ENCODE results near the gene RAPGEF4.
A peak's percentile ranks its signal among the peaks of the same experiment; 100 is the strongest.

RAPGEF4 gene

DNA sequence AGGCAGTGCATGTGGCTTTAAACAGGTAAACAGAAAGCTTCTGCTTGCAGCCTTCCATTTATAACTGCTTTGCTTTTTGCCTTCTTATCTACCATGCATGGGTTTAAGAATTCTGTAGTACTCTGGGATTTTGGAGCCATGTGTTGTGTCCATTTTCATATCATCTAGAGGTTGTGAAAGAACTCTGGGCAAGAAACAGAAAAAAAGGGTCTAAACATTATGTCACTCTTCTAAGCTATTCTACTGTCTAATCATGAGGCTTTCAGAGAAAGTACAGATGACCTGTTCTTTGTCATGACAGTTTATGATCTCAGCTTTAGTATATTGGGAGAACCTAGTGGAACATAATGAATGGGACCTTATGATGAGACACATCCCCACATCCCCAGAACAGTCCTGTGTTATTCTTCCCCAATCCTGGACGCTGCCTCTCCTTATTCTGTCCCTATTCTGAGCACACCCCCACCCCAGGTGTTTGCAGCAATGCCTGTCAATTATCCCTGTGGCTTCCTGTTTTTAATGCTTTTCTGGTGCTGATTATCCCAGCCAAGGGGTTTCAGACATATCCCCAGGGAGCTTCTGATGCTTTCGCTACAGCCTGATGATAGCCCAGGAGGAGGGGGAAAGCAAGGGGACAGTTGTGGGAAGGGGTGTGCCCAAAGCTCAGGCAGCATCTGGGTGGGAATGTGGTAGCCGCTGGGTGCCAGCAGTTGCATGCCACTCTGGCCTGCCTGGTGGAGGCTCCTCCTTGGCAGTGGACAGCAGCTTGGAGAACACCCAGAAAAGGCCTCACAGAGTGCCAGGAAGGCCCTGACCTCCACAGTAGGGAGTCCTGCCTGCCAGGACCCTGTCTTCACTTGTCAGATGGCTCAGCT, 170.5 kb downstream of the RAPGEF4 start:
- no peak for DNase-seq (ENCODE audit: low read depth in 3 of 3)

GRCh38 chr2:172908275-172908674, 172.6 kb downstream of the RAPGEF4 start:
- no peak for DNase-seq (ENCODE audit: low read depth in 3 of 3)

DNA sequence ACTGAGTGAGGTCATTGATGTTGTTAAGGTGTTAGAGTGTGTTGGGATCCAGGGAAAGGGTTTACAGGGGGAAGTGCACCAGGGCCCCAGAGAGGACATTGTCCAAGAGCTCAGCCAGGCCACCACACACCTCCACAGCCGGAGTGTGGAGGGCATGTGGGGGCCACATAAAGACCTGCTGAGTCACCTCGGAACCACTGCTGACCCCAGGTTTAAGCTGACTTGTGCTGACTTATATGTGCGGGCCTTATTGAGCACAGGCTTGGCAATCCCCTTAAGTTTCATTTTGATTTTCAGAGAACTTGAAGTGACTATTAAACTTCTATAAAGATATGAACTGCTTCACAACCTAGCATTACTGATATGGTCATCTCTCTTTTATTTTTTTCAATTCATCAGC, 173.8 kb downstream of the RAPGEF4 start:
- no peak for DNase-seq (ENCODE audit: low read depth in 3 of 3)

- no peak for DNase-seq (ENCODE audit: low read depth in 3 of 3)
Observed at GRCh38 chr2:172912266-172912665, 176.6 kb downstream of the RAPGEF4 start.

DNA sequence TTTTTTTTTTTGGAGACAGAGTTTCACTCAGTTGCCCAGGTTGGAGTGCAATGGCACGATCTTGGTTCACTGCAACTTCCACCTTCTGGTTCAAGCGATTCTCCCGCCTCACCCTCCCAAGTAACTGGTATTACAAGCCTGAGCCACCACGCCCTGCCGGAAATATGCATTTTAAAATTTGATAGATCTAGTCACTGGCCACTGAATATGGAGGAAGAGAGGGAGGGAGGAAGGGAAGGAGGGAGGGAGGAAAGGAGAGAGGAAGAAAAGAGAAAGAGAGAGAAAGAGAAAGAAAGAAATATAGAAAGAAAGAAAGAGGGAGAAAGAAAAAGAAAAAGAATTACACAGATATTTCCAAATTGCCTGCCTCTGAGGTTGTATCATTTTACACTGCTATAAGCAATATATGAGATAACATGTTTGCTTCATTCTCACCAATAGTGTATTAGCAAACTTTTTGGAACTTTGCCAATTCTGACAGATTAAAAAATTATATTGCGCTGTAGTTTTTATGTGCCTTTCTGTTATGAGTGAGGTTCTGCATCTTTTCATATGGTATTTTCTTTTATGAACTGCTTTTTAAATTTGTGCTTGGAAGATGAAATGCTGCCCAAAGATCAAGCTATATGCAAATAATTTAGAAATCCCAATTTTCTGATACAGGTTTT, 178.8 kb downstream of the RAPGEF4 start:
- DNase-seq (ENCODE audit: low read depth in 3 of 3): no peak

DNA sequence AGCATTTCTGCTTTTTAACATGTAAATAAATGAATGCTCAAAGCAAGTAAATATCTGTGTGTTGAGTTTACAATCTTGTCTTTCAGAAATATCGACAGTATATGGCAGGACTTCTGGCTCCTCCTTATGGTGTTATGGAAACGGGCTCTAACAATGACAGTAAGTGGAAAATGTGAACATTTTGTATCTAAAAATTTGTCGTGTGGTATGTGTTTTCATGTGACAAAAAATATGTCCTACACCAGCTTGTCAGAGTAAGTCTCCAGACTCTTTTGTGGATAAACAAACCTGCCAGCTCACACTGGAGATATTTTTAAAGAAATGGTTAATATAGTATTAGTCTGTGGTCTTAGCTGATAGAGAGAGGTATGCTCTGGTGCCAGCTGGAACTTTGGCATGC, 182.1 kb downstream of the RAPGEF4 start:
- no peak for DNase-seq (ENCODE audit: low read depth in 3 of 3)

- DNase-seq (ENCODE audit: low read depth in 3 of 3): no peak
Observed at GRCh38 chr2:172919732-172920131, 184.1 kb downstream of the RAPGEF4 start.

DNA sequence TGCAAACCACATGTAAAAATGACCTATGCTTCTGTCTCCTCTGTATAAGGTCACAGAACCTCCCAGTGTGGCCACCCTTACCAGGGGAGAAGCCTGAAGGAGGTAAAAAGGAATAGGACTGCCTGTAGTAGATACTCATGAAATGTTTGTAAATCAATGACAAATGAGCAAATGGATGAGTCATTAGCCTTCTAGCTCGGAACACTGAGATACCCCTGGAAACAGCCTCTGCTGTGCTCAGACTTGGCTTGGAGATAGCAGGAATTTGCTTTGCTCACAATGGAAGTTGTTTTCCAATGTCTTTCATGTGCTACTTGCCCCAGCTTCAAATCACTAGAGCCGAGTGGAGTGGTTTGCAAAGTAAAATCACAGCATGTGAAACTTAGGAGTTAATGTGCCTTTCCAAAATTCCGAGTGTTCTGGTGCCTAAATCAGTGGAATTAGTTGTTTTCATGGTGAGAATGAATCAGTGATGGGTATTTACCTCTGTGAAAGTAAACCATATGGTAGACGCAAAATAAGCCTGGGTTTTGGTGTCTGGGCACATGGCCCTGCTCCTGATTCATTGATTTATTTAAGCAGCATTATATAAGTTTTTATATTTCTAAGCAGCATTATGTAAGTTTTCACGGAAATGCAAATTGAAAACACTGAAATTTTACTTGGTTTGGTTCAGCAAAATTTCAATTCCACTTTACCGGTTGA, 186.0 kb downstream of the RAPGEF4 start:
- DNase-seq (ENCODE audit: low read depth in 3 of 3): no peak

- no peak for DNase-seq (ENCODE audit: low read depth in 3 of 3)
Observed at GRCh38 chr2:172922306-172922705, 186.7 kb downstream of the RAPGEF4 start.

- DNase-seq (ENCODE audit: low read depth in 3 of 3): no peak
Observed at GRCh38 chr2:172922815-172923214, 187.2 kb downstream of the RAPGEF4 start.

- DNase-seq (ENCODE audit: low read depth in 3 of 3): no peak
Observed at GRCh38 chr2:172924097-172924660, 188.5 kb downstream of the RAPGEF4 start.

- DNase-seq (ENCODE audit: low read depth in 3 of 3): no peak
Observed at GRCh38 chr2:172925600-172925999, 190.0 kb downstream of the RAPGEF4 start.

- DNase-seq (ENCODE audit: low read depth in 3 of 3): no peak
Observed at GRCh38 chr2:172926785-172927640, 191.4 kb downstream of the RAPGEF4 start.

DNA sequence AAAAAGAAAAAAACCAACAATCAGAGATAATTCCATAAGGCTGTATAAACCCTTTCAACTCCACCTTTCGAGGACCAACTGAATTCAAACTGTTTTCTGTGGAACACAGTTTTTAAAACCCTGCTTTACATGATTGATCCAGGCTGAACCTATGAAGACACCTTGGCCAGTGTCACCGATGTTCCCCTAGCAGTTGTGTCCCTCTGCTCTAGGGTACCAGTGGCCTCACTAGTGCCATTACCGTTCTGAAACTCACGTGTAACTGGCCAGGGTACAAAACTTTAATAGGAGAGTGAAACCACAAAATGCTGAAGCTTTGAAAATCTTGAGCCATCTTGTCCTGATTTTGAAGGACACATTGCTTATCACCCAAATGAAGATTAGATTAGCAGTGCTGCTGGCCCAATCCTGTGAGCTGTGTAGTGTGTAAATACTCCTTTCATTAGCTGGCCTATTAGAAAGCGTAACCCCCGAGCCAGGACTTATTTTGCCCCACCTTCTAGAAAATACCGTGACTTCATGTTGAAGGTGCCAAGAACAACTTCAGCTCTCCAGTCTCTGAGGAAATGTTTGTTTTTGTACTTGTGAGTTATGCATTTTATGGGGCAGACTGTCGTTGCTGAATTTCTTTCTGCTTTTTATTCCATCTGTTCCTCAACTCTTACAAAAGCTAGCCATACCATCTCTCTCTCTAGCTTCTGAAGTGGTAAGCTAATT, 192.2 kb downstream of the RAPGEF4 start:
- no peak for DNase-seq (ENCODE audit: low read depth in 3 of 3)

- no peak for DNase-seq (ENCODE audit: low read depth in 3 of 3)
Observed at GRCh38 chr2:172928756-172929155, 193.1 kb downstream of the RAPGEF4 start.

- no peak for DNase-seq (ENCODE audit: low read depth in 3 of 3)
Observed at GRCh38 chr2:172929644-172930043, 194.0 kb downstream of the RAPGEF4 start.

DNA sequence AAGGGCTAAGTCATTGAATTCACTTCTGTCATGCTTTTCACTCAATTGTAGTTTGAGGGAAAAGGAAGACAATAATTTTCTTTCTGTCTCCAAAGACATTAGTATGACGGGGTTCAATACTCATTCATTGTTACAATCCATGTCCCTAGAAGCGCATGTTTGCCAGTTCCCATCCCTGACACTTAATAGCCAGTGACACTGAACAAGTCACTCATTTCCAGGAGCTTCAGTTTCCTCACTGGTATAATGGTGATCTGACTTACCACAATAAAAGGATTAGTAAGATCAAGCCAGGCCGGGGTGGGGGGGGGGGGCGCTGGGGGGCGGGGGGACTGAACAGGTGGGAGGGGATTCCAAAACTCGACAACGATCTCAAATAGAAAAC, 195.2 kb downstream of the RAPGEF4 start:
- no peak for DNase-seq (ENCODE audit: low read depth in 3 of 3)

- DNase-seq (ENCODE audit: low read depth in 3 of 3): no peak
Observed at GRCh38 chr2:172931256-172931894, 195.7 kb downstream of the RAPGEF4 start.

- DNase-seq (ENCODE audit: low read depth in 3 of 3): peak; percentile 20 to 57 (median 41)
Observed at GRCh38 chr2:172931918-172932520, 196.4 kb downstream of the RAPGEF4 start.

All from stimulated activated CD4-positive, alpha-beta T cell treated with anti-CD3 and anti-CD28 coated beads, TNF-alpha, amount 100 ng/mL, for 24 hours (primary cell).